ENCODE results near the gene CMC2. TPM values are rescaled to one million over a fixed set of nuclear protein-coding genes. Genes with fewer than 3 reads are reported as not detected.
A peak's percentile ranks its signal among the peaks of the same experiment; 100 is the strongest.

CMC2 gene
- total and polyA plus RNA-seq, 9 donors, result 19.1 to 41.1 (median 25.9) TPM

DNA sequence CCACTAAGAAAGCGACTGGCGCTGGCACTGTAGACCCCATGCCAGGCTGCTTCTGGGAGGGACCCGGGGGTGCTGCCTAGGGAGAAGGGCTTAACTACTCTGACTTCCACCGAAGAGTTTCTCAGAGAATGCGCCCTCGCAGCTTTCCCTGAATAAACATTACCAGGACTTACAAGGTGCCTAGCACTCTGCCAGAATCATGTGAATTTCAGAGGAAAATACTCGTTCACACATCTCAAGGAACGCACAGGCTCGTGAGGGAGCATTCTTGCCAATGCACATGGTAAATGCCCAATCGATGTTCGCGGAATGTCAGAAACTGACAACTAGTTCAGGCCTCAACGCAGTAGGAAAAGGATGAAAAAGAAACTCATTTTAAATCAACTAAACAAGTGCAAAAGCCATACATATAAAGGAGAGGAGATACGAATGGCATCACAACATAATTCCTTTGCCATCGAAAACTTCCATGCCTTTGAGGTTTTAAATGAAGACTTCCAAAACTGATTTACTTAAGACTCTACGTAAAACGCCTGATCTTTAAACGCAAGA lies 999 bp downstream of the CMC2 start:
- DNase-seq, result peak in 2 of 5 donors; percentile 19 to 40
- TF ChIP-seq EP300 (IDR thresholded peaks at IDR 0.05), result no peak
- TF ChIP-seq CTCF (IDR thresholded peaks at IDR 0.05), result no peak
- TF ChIP-seq POLR2A (IDR thresholded peaks at IDR 0.05), result no peak
- Histone ChIP-seq H3K27me3 (no peaks in the 10 kb centered on the region), H3K27ac (peak overlapping the region in 1 of 2 donors; percentile 98), H3K4me3 (peak overlapping the region; percentile 81), H3K36me3 (no peaks in the 10 kb centered on the region), H3K4me1 (ENCODE audit: insufficient read depth) (peaks cover 9% of the 10 kb centered on the region), H3K9me3 (no peaks in the 10 kb centered on the region)
- intact Hi-C loops (cut with DNase I), result loop anchor here in 1 of 4 donors (2.0 to 10.0 kb wide), 2 partner anchors 71 to 729 kb away; partner anchors contain the start of gene C16orf46
- WGBS, 3 donors, result 19 to 25% (median 24%) methylated on average over 18 of the region's 18 CpGs

GRCh38 chr16:81004646-81005353 lies 1.9 kb downstream of the CMC2 start:
- peak in 2 of 5 donors; percentile 27 to 42 for DNase-seq
- Histone ChIP-seq H3K4me1 (ENCODE audit: insufficient read depth) (peaks cover 9% of the 10 kb centered on the region), H3K4me3 (peak overlapping the region; percentile 7), H3K36me3 (no peaks in the 10 kb centered on the region), H3K27me3 (no peaks in the 10 kb centered on the region), H3K27ac (peak overlapping the region in 1 of 2 donors; percentile 58), H3K9me3 (no peaks in the 10 kb centered on the region)
- intact Hi-C loops (cut with DNase I), result loop anchor here in 1 of 4 donors (10.0 kb wide), 1 partner anchor 730 kb away; no protein-coding TSS in a partner anchor
- TF ChIP-seq EP300 (IDR thresholded peaks at IDR 0.05) (no peak), CTCF (IDR thresholded peaks at IDR 0.05) (peak; percentile 34 to 46 (median 40))
- WGBS, 3 donors, result 16 to 46% (median 17%) methylated on average over 14 of the region's 14 CpGs

- H3K9me3 ChIP-seq, result no peaks in the 10 kb centered on the region
- WGBS, 3 donors, result 42 to 61% (median 44%) methylated on average over 11 of the region's 11 CpGs
- intact Hi-C loops (cut with DNase I), result loop anchor here in 1 of 4 donors (10.0 kb wide), 1 partner anchor 731 kb away; no protein-coding TSS in a partner anchor
- no peaks in the 10 kb centered on the region for H3K27me3 ChIP-seq
- peaks cover 9% of the 10 kb centered on the region for H3K4me1 ChIP-seq (ENCODE audit: insufficient read depth)
- peak overlapping the region in 1 of 2 donors; percentile 58 for H3K27ac ChIP-seq
- no peak for TF ChIP-seq POLR2A (IDR thresholded peaks at IDR 0.05)
- TF ChIP-seq CTCF (IDR thresholded peaks at IDR 0.05), result no peak
- TF ChIP-seq EP300 (IDR thresholded peaks at IDR 0.05), result no peak
- DNase-seq, result peak in 1 of 5 donors; percentile 25
- no peaks in the 10 kb centered on the region for H3K36me3 ChIP-seq
- no peak overlapping the region for H3K4me3 ChIP-seq
Observed at GRCh38 chr16:81003610-81004460, 2.9 kb downstream of the CMC2 start.

DNA sequence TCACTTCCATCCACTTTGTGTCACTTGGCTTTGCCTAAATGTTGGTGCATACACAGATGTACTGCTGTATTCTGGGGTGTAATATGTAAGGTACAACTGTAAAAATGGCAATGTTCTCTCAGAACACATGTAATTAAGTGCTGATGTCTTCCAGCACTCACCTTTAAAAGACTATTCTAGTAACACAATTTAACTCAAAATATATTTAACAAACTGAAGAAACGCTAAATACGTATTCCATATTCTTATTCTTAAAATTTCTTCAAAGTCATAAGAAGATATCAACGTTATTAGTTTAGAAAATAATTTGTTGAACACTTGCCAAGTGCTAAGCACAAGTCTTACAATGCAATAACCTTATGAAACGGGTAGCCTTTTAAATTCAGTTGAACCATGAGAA lies 3.6 kb downstream of the CMC2 start:
- H3K36me3 ChIP-seq, result no peaks in the 10 kb centered on the region
- WGBS, 3 donors, result 60 to 73% (median 67%) methylated on average over 4 of the region's 4 CpGs
- no peak overlapping the region for H3K27ac ChIP-seq
- H3K4me1 ChIP-seq (ENCODE audit: insufficient read depth), result peaks cover 9% of the 10 kb centered on the region
- intact Hi-C loops (cut with DNase I), result loop anchor here in 1 of 4 donors (10.0 kb wide), 1 partner anchor 732 kb away; no protein-coding TSS in a partner anchor
- no peak for DNase-seq
- no peak overlapping the region for H3K4me3 ChIP-seq
- TF ChIP-seq POLR2A (IDR thresholded peaks at IDR 0.05), result no peak
- TF ChIP-seq EP300 (IDR thresholded peaks at IDR 0.05), result no peak
- TF ChIP-seq CTCF (IDR thresholded peaks at IDR 0.05), result no peak
- H3K9me3 ChIP-seq, result no peaks in the 10 kb centered on the region
- no peaks in the 10 kb centered on the region for H3K27me3 ChIP-seq

Measured in ovary (tissue), 9 donors.